H1 (cell line): Measurements from ENCODE around the gene ZNF597. TPM values are rescaled to one million over a fixed set of nuclear protein-coding genes. Genes with fewer than 3 reads are reported as not detected.

Experiments
- EGR1 ChIP-seq: IDR thresholded peaks from 2 replicates; pipeline ENCODE4 v1.6.1; 2011; ENCODE audit warnings: low read depth, low read length, borderline replicate concordance
- GTF2F1 ChIP-seq: IDR thresholded peaks from 2 replicates; pipeline ENCODE4 v1.6.1; 2012; ENCODE audit warnings: low read depth, low read length, improper control_type of control experiment, borderline replicate concordance
- KDM4A ChIP-seq: IDR thresholded peaks from one replicate; pipeline ENCODE4 v1.7.1; 2012; ENCODE audit warnings: low read depth, mild to moderate bottlenecking, moderate library complexity, low read length, inconsistent platforms; ENCODE audit not compliant: severe bottlenecking
- polyA plus RNA-seq, 7 experiments: library from polyadenylated mRNA; depleted of rRNA in 3 of 7; stranded (reverse) in 5 of 7; unstranded in 2 of 7; fragments of >200 nt in 5 of 7; fragments of 200-250 nt in 2 of 7; gene quantifications; 1 replicate in 5 of 7; 2 replicates in 1 of 7; 4 replicates in 1 of 7; pipeline versions ENCODE4 v1.2.1 to v1.2.3, GENCODE V29; 2011 to 2013; ENCODE audit warnings: missing spikeins in 2 of 7, mixed read lengths in 2 of 7
- total RNA-seq: library from RNA; stranded (reverse); fragmentation: NEBNext Ultra II Directional; extraction: Animal tissue kit (Norgen Biotek cat#: 25700); gene quantifications from 2 replicates; pipeline ENCODE4 v1.2.1, GENCODE V29; 2021

Gene ZNF597
- total and polyA plus RNA-seq, 2 of the 8 experiments (the other 6 are each of a cell fraction or from before 2014, with no cell fraction given), result 0.68 to 2.6 TPM

DNA sequence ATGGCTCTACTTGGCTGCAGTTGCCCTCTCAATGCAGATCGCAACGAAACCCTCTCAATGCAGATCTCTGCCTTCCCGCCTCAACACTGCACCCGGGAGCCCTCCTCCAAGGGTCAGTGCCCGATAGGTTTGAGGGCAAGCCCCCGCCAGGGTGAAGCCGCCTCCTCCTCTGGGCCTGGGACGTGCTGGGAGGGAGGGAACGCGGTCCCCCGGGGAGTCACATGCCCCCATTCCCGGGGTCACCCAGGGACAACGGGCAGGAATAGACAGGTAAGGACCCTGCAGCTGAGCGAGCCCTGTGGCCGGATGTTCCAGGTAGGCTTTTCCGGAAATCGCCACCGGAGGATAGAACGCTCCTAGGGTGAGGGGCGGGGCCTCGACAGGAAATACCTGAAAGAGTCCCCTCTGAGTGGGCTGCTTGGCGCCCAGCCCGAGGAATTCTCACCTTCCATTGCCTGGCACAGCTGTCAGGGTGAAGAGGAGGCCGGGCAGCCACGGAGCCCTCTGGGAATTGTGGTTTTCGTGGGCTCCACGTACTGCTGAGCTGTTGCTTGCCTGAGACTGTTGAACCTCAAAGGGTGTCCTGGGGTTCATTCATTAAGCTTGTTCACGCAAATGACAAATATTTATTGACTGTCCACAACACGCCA, 29.4 kb downstream of the ZNF597 start (continued):
- no peak for TF ChIP-seq KDM4A
- TF ChIP-seq GTF2F1, result no peak
- TF ChIP-seq EGR1, result no peak
